Transverse colon (tissue), 3 donors: ENCODE results near the gene CISH.

Experiments
- POLR2A ChIP-seq: fragments of 450-650 bp; IDR thresholded peaks from one replicate; pipeline ENCODE4 v1.6.1; 2016; ENCODE audit warnings: antibody characterized with exemption, mild to moderate bottlenecking, moderate library complexity
- TF ChIP-seq, protein P1 (sequence below), 5 experiments: fragments of 200-600 bp in 3 of 5; fragments of 450-650 bp in 2 of 5; sonication (generic) in 3 of 5; IDR thresholded peaks; 1 replicate in 2 of 5; 2 replicates in 3 of 5; pipeline ENCODE4 v1.5.1; 2016 to 2017; ENCODE audit warnings: antibody characterized with exemption in 5 of 5, inconsistent platforms in 3 of 5, mild to moderate bottlenecking in 2 of 5, moderate library complexity in 1 of 5

DNA sequence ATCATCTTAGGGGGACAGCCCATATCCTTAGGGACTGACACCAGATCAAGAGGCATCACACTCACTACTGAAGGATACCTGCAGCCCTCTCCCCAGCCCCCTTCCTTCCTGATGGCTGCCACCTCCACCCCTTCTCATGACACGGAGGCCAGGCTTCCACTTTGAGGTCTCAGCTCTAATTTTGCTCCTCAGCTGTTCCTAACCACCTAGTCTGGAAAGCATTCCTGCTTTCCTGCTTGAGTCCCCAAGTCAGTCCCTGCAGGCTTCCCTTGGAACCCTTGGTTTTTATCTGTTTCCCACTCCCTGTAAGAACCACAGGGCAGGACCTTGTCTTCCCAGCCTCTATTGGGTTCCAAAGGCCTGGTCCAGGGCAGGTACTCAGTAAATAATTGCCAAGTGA, 47.3 kb downstream of the CISH start:
- no peak for TF ChIP-seq POLR2A
- TF ChIP-seq, protein P1, sequence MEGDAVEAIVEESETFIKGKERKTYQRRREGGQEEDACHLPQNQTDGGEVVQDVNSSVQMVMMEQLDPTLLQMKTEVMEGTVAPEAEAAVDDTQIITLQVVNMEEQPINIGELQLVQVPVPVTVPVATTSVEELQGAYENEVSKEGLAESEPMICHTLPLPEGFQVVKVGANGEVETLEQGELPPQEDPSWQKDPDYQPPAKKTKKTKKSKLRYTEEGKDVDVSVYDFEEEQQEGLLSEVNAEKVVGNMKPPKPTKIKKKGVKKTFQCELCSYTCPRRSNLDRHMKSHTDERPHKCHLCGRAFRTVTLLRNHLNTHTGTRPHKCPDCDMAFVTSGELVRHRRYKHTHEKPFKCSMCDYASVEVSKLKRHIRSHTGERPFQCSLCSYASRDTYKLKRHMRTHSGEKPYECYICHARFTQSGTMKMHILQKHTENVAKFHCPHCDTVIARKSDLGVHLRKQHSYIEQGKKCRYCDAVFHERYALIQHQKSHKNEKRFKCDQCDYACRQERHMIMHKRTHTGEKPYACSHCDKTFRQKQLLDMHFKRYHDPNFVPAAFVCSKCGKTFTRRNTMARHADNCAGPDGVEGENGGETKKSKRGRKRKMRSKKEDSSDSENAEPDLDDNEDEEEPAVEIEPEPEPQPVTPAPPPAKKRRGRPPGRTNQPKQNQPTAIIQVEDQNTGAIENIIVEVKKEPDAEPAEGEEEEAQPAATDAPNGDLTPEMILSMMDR (IDR thresholded peaks at IDR 0.05) = no peak
